ENCODE data around the gene FMN1.

FMN1 gene

DNA sequence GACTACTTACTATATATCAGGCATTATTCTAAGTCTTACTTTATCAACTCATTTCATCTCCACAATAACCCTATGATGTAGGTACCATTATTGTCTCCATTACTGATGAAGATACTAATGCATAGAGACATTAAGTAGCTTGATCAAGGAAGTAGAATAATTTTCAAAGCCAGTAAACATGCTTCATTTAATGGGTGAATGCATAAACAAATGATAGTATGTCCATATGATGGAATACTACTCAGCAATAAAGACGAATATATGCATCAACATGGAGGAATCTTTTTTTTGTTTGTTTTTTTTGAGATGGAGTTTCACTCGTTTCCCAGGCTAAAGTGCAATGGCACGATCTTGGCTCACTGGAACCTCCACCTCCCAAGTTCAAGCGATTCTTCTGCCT is 184.9 kb downstream of the FMN1 start:
- DNase-seq (ENCODE audit: low read depth): no peak

DNA sequence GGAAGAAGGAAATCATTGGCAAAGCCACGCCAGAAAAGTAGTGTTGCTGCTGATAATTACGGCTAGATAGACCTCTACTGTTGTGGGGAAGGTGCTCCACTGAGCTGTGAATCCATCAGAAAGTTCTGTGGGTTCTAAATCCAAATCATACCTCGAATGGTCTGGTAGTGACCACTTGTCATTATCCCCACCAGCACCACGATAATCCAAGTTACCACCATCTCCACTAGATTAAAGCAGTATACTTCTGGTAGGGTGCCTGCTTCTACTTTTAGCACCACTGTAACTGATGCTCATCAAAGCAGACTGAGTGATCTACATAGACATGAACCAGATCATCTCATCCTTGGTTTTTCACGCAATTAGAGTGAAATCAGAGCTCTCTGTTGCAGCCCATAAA is 185.5 kb downstream of the FMN1 start:
- no peak for DNase-seq (ENCODE audit: low read depth)

DNA sequence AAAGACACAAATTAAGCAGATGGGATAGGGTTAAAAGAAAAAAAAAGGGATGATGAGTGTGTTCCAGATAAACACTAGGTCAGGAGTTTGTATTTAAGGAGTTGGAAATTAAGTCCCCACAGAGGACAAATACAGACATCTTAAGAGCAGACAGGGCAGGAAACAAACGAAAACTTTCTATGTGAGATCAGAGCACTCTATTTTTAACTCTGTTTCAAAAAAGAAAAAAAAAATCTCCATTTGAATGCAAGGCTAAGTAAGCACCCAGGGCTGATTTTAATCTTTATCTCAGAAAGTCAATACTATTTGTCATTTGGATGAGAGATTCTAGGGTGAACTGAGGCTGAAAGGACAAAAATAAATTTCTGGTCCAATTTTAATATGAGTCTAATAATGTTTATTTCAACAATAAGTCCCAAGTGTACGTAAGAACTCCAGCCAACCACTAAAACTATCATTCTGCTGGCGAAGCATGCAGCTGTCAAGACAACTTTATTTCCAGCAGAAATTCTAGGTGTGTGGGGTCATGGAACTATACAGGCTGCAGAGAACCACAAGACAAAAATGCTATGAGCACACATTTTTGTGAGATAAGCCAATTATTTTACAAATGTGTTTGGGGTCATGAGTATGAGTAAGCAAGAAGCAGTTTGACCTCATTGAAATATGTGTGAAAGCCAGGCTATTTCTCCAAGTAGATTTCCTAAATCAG is 186.1 kb downstream of the FMN1 start:
- peak; percentile 54 for DNase-seq (ENCODE audit: low read depth)

DNA sequence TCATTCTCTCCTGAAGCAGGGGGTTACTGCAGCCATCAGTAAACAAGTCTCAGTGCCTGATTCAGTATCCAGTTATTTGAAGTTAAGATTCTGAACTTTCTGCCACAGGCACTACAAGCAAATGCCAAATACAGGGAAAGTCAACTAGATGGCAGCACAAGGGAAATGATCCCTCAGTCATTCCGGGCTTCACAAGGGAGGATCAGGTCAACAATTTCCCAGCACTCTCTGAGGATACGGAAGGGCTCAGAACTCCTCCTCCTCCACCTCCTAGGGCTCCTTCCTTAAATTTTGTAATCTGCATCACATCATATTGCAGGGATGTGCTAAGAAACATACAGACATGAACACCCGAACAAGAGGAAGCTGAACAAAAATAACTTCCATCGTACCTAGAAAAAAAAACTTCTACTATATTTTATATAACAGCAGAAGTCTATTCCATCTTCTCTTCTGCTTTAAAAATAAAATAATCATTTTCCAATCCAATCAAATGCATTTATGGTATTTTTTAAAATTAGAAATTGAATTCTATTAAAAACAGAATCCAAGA is 187.1 kb downstream of the FMN1 start:
- peak; percentile 24 for DNase-seq (ENCODE audit: low read depth)

DNA sequence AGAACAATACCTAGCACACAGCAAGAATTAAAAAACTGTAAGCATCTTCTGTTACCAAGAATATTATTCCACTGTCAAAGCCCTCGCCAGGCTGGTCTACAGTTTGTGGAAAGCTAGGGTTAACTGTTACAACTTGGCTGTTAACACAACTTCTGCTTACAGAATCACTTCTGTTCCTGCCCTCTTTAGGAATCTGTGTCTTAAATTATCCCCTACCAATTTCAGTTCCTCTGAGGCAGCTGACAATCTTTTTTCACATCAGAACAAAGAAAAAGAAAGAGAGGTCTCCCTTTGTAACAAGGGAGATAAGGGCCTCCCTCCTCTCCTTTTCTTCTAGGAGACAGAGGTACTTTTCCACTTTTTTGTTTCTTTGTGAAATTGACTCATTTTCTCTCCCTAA is 188.9 kb downstream of the FMN1 start:
- DNase-seq (ENCODE audit: low read depth): no peak

DNA sequence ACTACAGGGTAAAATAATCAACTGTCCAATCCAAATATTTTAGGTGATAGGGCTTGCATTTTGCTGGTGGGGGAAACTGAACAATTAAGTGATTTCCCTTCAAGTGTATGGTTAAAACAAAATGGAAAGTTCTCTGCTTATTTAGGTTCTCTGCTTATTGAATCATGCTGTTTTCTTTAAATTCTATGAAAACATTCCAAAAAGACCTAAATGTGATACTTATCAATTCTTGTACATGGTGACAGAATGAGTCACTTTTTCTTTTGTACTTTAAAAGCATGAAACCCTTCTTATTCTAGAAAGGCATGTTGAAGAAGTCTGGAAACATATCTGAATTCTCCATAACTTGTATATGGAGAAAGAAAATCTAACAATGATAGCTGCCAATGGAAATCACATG is 192.6 kb downstream of the FMN1 start:
- DNase-seq (ENCODE audit: low read depth): no peak

DNA sequence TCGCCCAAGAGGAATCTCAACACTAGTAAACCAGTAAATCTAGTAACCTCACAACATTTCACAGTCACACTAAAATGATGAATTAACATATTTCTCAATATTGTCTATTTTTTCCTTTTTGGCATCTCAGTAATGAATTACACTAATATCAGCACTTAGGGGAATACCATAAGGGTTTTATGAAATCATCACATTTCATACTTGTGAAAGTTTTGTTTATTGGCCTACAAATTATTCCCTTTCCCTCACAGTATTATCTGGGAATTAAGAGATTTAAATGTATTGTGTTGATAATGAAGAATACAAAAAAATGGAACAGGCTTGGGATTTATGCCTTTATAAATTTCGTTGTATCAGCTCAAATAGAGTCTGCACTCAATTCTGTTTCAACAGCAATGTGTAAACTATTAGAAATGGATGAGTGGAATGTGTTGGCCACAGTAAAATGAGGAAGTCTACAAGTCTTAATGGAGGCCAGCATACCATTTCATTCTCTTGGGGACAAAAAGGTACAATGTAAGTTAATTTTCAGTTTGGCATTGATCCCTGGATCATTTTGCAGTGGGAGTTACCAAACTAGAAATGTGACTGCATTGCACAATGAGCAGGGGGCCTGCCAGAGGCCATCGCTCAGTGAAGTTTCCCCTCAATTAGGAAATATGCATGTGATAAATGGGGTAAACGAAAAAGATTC is 195.4 kb downstream of the FMN1 start:
- peak; percentile 25 for DNase-seq (ENCODE audit: low read depth)

DNA sequence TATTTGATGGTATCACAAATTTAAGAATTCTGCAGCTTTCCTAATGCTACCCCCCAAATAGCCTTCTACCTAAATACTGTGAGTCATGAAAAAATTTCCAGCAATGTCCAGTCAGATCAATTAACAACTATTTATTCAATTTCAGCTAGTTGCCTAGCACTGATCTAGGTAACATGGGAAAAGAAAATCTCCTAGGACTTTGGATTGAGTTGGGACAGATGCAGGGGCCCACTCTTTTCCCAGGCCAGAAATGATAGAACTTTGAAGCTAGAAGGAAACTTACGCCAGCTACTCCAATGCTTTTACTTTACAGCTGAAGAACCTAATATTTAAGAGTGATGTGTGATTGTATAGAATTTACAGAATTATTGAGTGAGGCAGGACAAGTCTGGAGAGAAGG is 196.3 kb downstream of the FMN1 start:
- no peak for DNase-seq (ENCODE audit: low read depth)

DNA sequence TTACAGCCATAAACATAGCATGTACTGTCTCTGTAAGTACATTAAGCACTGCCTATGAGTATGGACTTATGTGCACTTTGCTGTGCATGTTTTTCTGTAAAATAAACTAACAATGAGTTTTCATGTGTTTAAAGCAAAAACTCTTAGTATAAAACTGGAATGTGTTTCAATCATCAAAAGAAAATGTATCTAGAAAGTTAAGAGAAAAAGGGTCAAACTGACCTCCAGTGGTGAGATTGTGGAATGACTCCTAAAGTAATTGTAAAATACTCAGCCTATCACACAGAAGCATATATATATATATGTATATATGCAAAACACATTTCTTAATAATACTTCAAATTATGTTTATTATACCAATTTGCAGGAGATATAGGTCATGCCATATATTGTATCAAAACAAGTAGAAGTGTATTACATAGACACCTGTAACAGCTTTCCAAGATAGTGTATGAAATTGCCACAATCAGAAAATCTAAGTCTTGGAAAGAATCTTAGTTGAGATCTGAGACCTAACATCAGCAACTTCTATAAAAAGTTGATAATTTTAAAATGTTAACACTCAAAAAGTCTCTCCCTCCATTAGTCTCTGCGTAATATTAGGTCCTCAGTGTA is 199.6 kb downstream of the FMN1 start:
- no peak for DNase-seq (ENCODE audit: low read depth)

DNA sequence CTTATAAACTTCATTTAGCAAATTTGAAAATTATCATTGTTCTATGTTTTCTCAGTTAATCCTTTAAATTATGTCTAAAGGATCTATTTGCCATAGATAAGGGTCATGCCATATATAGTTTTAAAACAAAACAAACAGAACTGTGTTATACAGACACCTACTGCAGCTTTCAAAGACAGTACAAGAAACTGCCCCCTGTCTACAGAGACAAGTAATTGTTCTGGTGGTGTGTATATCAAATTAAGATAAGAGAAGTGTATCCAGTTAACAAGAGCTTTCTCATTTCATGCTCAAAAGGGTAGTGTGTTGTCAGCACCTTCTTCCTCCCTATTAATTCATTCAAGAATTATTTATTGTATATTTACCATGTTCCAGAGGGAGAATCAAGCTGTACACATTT is 201.2 kb downstream of the FMN1 start:
- no peak for DNase-seq (ENCODE audit: low read depth)

DNA sequence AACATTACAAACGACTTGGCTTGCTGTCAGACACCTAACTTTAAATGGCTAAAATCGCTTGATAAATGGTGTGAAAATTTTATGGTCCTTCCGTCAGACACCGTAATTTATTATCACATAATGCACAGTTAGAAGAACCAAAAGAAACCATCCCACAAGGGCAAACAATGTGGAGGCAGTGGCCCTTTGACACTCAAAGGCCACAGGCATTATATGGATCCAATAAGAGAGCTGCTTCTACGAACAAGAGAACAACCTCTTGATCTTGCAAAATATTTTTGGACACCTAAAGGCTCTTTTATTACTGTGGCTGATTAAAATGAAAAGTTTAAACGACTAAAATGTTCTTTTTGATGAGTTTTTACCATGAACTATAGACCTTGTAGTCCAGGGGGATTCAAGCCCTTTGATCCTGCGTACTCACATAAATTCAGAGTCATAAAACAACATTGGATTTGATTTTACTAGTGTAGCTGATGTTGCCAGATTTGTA is 202.8 kb downstream of the FMN1 start:
- DNase-seq (ENCODE audit: low read depth): no peak

DNA sequence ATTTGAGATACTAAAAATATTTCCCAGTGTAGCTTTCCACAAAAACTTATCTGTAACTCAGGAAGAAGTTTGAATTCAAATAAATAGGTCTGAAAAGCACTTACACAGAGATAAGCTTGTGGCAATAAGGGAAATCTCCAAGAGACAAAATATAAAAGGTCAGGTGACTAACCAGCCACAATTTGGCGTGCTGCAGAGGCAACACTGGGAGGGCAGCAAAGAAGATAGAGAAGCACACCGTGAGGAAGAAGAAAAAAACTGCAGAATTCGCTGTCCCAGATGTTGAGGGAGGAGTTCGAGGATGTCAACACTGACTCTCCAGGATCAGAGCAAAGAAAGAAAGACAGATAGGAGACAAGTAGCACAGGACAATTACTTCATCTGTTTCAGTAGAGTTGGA is 204.4 kb downstream of the FMN1 start:
- no peak for DNase-seq (ENCODE audit: low read depth)

DNA sequence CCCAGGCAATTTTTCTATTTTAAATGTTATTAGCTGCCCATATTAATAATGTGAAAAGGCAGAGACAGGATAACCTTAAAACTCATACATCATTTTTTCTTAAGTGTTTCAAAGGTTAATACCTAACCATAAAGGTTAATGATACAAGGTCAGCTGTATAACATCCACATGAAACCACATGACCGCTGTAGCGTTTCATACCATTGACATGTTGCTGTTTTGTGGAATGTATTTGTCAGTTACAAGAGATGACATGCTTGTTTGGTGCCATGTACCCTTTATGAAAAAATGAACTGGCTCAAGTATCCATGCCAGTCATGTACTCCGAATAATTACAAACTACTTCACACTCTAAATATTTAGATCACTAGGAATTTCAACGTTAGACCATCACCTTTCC is 207.4 kb downstream of the FMN1 start:
- no peak for DNase-seq (ENCODE audit: low read depth)

DNA sequence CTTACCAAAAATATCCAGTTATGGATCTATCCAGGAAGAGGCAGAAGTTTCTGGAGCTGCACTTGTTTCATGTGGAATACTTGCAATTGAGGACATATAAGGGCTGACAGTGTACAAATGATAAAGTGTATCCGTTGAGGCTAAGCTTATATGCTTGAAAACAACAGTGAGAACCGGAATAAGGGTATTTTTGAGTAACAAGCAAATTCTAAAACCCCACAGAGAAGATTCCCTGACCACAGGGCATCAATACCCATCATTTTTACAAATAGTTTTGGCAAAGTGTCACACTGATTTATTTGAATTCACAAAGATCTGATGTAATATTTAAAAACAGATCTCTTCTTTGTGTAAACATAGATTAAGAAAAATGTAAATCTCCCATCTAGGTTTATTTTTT is 208.4 kb downstream of the FMN1 start:
- no peak for DNase-seq (ENCODE audit: low read depth)

DNA sequence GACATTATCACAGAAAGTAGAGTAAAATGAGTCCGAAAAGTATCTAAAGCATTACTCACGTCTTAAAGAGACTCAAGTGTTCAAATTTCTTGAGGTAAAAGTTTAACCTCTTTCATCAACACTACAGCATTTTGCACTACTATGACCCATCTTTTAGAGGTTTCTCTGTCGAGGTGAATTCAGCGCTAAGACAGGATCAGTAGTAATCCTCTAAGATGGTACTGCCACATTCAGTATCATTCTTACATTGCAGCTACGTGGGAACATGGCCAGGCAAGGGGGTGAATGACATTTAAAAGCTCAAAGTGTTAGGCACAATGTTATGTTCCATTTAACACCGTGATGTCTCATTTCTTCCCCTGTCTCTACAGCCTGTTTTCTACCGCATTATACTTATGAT is 210.8 kb downstream of the FMN1 start:
- DNase-seq (ENCODE audit: low read depth): no peak

DNA sequence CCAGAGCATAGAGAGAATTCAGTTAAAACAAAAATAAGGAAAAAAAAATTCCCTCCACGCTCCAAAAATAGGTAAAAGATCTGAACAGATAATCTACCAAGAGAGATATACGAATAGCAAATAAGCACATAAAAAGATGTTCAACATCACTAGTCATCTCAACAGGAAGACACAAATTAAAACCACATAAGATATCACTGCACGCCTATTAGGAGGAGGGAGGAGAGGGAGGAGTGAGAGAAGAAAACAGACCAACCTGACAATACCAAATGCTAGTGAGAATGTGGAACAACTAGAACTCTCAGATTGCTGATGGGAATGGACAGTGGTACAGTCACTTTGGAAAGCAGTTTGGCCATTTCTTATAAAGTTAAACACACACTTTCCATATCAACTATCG is 212.5 kb downstream of the FMN1 start:
- no peak for DNase-seq (ENCODE audit: low read depth)

DNA sequence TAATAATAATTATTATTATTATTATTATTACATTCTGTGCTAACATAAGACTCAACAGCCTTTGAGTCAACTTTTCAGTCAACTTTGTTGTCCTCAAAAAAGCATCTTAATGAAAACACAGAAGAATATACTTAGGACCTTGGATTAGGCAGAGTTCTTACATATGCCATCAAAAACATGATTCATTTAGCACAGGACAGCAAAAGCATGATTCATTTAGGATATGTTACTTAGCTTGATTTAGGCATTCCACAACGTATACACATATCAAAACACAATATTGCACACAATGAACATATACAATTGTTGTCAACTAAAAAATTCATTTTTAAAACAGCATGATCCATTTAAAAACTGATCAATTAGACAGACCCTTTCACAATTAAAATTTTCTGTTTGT is 213.0 kb downstream of the FMN1 start:
- no peak for DNase-seq (ENCODE audit: low read depth)

DNA sequence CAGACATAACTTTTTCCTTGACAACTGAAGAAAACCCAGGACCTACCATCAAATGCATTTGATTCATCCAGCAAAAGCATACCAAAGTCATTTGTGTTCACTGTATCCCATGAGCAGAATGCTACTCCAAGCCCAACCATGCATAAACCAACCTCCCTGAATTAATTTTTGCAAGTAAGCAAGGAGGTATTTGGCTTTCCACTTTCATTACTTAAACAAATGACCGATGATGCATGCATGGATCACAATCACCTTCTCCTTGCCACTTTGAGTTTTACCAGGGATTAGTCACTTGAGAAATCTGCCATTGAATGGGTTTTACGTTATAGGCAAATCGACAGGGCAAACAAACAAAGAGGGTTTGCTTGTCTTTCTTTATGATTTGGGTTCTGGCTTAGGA is 214.8 kb downstream of the FMN1 start:
- peak; percentile 81 for DNase-seq (ENCODE audit: low read depth)

DNA sequence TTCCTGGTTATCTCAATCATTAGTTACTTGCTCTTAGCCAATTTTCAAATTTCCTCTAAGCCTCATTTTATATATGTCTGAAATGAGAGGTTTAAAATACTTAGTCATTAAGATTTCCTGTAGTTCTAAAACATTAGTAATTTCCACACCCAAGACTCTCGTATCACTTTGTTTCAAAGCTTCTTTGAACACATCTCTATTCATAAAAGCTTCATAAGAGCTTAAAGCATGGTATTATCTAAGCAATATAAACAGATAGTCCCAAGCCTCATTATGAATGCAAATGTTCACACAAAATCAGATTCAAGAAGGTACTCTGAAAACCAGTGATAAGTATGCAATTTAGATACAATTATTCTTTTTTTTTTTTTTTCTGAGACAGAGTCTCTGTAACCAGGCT is 217.0 kb downstream of the FMN1 start:
- no peak for DNase-seq (ENCODE audit: low read depth)

DNA sequence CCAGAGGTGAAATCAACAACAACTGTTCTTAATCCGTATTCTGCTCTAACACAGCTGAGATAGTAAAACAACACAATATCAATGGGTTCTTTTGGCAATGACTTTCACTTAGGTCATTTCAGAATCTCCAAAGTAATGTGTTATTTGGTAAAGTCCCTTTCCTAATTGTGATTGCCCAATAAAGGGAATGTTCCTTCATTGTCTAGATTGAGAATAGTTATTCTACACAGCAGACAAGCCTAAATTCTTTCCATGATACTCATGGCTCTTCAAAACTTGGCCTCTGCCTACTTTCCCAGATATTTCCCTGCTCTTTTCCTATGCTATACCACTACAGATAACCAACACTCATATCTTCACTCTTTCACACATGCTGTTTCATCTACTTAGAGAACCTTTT is 219.8 kb downstream of the FMN1 start:
- DNase-seq (ENCODE audit: low read depth): no peak

DNA sequence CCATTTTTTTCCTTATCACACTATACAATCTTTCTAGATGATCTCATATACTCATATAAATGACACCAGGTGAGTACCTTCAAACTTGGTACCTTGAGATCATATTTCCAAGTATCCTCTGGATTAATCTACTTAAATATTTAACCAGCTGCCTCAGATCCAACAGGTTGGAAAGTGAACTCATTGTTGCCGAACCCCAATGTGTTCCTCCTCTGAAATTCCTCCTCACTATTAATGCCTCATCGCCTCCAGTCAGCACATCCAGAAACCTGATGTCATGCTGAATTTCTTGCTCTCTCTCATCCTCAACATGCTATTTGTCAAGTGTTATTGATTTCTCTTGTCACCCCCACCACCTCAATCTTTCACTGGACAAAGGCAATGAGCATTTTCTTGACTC is 221.8 kb downstream of the FMN1 start:
- no peak for DNase-seq (ENCODE audit: low read depth)

DNA sequence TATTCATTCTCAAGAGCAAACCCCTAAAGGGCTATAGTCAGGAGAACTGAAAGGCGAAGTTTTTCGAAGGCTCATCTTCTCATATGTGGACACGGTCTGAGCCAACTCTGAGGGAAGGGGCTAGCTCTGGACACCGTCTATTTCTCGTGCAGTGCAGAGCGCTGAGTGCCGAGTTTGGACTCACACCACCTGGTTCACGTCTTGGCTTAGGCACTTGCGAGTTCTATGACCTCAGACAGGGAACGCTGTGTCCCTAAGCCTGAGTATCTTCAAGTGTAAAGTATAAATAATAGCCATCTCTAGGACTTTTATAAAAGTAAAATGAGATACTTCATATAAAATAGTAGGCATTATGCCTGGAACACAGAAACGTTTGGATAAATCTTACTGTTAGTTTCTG is 223.7 kb downstream of the FMN1 start:
- no peak for DNase-seq (ENCODE audit: low read depth)

DNA sequence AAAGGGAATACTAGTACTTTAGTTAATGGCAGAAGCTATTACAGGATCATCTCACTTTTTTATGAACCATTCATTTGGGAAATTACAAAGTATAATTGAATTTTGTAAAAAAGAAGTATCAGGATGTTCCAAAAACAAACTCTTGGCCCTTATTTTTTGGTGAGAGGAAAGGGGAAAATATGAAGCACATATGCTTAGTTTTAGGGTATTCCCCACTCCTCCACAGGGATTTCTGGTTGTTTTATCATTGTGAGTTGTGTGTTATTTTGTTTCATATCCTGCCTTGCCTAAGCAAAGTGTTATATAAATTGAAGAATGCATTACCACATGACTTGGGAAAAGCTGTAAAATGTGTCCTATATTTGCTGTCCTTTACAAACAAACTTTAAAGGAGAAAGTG is 227.0 kb downstream of the FMN1 start:
- no peak for DNase-seq (ENCODE audit: low read depth)

Measured in GM04503 (cell line).